ENCODE data around the gene ROR2.
A peak's percentile ranks its signal among the peaks of the same experiment; 100 is the strongest.

ROR2 gene

DNA sequence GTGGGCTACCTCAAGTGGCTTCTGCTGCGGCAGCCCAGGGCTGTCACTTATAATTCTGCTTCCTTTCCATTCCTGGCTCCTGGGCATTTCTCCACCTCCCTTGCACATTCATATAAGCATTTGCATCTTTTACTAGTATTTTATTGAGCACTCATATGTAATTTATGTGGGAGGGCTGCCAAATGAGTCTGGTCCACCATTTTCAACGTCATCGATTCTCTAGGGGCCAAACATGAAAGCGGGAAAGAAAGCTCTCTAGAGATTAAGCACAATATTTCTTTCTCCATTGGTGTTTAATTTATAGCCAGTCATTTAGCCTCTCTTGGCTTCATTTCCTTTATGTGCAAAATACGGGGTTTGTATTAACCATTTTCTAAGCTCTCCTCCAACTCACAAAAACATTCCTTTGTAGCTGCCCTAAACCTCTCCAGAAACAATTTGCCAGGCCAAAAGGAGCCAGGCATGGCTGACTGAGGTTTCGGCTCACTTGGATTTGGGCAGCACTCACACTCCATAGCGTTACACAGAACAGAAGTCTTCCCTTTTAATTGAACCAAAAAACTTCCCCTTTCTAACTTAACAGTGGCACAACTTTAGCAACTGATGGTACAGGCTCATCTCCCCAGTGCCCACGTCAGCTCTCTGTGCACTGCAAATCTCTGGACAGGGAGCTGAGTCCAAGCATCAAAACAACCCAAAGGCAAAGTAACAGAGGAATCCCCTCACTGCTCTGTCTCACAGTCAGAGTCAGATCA, 183.5 kb downstream of the ROR2 start:
- no peak for DNase-seq

DNA sequence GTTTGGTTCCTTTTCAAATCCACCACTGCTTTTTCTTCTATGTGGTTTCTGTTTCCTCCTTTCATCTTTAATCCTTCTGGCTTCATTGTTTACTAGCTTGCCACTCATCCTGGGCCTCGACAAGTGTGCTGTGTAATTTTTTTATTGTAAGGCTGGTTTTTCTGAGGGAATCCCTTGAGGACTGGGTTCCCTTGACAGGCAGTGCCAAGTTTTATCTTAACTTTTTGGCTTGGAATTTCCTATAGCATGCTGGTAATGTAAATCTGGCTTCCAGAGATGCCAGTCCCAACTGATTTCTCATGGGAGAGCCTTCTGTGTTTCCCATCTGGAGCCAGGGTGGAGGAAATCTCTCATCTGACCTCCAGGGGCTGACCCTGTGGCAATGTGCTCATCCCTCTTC, 184.7 kb downstream of the ROR2 start:
- DNase-seq = no peak

- no peak for DNase-seq
These were observed 185.4 kb downstream of the ROR2 start for GRCh38 chr9:91764661-91765060.

- DNase-seq = no peak
These were observed 188.7 kb downstream of the ROR2 start for GRCh38 chr9:91761362-91761761.

- DNase-seq = no peak
These were observed 189.1 kb downstream of the ROR2 start for GRCh38 chr9:91760906-91761305.

DNA sequence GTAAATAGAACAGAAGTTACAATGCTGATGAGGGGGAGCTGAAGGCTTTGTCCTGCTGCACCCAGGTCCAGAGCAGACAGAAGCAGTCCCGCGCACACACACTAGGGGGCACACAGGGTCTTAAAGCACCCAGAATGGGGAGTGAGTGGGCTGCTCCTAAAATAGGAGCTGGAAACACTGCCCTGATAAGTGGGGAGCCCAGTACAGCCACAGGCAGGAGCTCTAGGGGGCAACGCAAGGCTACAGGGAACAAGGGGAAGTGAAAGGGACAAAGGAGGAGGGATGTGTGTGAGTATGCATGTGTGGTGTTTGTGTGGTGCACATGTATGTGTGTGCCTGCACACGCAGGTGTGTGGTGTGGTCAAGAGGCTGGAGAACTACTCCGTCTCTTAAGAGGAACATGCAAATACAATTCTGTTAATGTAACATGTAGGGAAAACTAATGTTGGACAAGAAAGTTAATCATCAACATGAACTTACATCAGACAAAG, 191.5 kb downstream of the ROR2 start:
- no peak for DNase-seq

DNA sequence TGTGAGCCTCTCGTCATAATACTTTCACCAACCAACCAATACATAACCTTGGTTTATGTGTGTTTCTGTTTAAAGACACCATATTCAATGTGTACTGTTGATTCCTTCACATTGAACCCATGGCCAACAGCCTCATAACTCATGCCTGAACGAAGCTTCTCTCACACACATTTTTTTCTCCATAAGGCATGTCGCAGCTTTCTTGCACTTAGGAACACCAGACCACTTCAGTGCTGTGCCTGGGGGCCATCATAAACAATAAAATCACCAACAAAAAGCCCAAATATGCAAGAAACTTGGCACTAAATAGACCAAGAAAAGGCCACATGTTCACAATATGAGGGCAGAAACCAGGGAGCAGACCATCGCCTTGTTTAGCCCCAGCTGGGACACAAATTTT, 192.2 kb downstream of the ROR2 start:
- no peak for DNase-seq

DNA sequence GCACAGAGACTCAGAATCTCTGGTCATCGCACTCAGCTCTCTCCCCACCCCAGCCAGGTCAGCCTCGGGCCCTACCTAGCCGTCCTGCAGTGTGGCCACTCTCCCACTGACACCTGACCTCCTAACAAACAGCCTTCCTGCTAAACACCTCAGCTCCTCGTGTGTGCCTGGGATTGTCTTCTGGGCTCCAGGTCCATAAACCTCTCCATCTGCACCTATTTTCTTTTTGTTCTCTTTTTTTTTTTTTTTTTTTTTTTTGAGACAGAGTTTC, 193.6 kb downstream of the ROR2 start:
- DNase-seq = no peak

DNA sequence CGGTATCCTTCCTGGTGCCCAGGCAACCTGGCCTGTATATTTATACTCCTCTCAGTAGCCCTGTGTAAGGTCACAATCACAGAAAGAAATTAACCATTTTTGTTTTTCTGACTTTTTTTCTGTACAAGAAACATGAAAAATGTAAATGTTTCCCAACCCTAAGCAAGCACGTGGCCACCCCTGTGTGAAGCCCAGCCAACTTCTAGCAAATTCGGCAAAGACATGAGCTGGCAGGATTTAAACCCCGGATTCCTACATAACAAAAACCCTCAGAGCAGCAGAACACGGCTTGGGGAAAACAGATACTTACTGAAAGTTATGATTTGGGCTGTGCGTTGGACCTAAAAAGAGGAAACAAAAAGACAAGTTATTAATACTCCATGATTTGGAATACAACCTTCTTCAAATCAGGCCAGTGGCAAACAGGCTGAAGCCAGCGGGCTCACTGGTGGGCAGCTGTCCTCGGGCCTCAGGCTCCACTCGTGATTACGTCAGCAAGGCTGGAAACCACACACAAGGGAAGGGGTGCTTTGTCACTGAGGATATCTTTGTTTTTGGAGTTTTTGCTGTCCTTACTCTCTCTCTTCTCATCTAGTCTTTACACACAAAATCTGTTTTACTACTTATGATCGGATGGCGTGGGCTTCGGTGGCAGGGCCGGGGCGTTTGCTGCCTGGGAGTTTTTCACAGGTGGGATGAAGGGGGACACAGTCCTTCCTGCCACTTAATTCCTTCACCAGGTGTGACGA, 194.1 kb downstream of the ROR2 start:
- no peak for DNase-seq

GRCh38 chr9:91753711-91754110, 196.3 kb downstream of the ROR2 start:
- DNase-seq = no peak

DNA sequence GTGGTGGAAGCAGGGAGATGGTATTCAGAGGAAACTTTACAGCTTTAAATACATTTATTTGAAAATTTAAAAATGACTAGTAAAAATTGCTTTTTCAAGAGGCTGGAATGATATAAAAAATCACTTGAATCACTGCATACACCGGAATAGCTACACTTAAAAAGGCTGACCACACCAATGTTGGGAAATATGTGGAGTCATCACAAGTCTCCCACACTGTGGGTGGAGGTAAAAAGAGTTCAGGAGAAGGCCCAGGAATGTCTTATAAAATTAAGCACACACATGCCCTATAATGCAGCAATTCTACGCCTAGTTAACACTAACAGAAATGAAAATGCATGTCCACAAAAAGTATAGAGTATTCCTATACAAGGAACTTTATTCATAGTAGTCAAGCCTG, 198.1 kb downstream of the ROR2 start:
- no peak for DNase-seq

DNA sequence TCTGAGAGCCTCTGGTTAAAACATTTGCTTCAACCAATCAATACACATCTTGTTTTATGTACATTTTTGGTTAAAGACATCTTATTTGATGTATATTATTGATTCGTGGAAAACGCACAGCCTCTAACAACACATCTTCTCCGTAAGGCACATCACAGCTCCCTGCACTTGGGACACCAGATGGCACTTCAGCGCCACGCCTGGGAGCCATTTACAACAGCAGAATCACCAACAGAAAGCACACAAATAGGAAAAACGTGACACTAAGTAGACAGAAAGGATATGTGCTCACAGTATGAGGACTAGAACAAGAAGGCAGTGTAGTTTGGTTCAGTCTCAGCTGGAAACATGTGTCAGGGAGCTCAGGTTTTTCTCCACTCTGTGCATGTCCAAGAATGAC, 199.7 kb downstream of the ROR2 start:
- DNase-seq = peak; percentile 20

- DNase-seq = no peak
These were observed 203.1 kb downstream of the ROR2 start for GRCh38 chr9:91746904-91747303.

DNA sequence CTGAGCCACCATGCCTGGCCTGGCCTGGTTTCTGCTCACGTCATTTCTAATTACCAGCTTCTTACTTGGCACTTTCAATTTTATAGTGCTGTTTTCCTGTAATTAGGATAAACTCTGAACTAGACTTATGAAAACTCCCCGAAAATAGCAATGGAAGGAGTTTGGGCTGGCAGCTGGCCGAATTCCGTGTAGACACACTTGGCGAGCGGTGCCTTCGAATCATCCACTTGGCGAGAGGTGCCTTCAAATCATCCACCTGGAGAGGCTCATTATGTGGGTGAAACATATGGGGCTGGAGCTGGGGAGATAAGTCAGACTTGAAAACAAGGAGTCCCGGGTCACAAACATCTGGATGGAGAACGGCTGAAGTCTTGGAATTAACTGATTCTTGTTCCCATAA, 203.7 kb downstream of the ROR2 start:
- no peak for DNase-seq

DNA sequence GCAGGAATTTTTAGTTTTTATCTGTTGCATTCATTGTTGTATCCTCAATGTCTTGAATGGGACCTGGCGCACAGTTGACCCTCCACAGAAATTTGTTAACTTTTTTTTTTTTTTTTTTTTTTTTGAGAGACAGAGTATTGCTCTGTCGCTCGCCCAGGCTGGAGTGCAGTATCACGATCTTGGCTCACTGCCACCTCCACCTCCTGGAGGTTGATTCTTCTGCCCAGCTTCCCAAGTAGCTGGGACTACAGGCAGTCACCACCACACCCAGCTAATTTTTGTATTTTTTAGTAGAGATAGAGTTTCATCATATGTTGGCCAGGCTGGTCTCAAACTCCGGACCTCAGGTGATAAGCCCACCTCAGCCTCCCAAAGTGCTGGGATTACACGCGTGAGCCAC, 205.9 kb downstream of the ROR2 start:
- DNase-seq = no peak

GRCh38 chr9:91741522-91741921, 208.5 kb downstream of the ROR2 start:
- DNase-seq = no peak

DNA sequence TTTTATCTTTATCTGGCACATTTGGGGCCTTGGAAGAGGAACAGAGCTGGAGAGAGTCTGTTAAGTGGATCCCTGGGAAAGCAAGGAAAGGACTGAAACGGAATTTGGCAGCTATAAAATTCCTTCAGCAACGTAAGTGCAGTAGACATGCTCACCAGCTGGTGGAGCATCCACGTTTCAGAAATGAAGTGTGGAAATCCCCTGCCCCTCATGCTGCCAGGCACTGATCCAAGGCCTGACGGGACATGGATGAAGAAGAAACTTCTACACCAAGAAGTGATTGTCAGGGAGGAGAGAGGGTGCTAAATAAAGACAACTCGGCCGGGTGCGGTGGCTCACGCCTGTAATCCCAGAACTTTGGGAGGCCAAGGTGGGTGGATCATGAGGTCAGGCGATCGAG, 209.3 kb downstream of the ROR2 start:
- no peak for DNase-seq

GRCh38 chr9:91736898-91737601, 213.0 kb downstream of the ROR2 start:
- DNase-seq = no peak

DNA sequence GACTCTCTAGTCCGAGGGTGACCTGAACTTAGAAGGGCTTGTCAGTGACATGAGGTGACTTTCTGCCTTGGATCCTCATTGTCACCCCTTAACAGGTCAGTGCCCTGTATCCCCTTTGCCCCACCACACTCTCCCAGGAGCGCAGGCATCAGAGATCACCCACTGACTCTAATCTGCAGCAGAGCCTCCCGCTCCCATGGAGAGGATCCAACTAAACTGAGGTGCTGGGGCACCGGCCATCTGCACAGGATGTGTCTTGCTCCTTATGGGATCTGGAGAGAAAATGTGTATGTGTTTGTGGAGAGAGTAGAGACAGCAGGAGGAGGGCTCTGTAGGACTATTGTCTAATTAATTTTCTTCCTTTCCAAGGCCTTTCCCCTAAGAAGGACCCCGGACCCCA, 213.7 kb downstream of the ROR2 start:
- no peak for DNase-seq

DNA sequence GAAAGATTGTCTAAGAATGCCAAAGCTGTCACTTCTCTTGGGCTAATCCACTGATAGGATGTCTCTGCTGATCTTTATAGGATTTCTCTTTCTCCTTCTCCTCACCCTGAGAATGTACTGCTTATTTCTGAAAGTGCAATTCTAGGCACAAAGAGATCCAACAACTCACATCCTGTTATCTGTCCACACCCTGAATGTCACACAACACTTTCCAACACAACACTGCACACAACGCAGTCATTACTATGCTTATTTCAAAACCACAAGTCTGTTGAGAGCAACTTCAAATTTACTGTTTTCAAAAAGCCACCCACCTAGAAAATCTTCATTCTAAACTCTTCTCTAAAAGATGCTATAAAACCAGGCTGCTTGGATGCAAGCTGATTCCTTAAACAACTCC, 215.0 kb downstream of the ROR2 start:
- DNase-seq = no peak

GRCh38 chr9:91734371-91734981, 215.6 kb downstream of the ROR2 start:
- peak; percentile 17 for DNase-seq

GRCh38 chr9:91733006-91733624, 216.9 kb downstream of the ROR2 start:
- DNase-seq = no peak
